ENCODE results near the gene SWAP70.

GRCh38 chr11:9672288-9672916, 8.5 kb downstream of the SWAP70 start:
- TF ChIP-seq CTCF (IDR thresholded peaks at IDR 0.05; ENCODE audit: insufficient read depth, low read depth, low read length) = no peak
- TF ChIP-seq EZH2 (IDR thresholded peaks at IDR 0.05; ENCODE audit: insufficient read depth, low read length) = no peak

Measured in astrocyte (in vitro differentiated cells and primary cell).